Thoracic aorta (tissue), 2 donors: ENCODE data around the gene INTS15. TPM values are rescaled to one million over a fixed set of nuclear protein-coding genes. Genes with fewer than 3 reads are reported as not detected.
A peak's percentile ranks its signal among the peaks of the same experiment; 100 is the strongest.
"Not testable (repeated sequence)": the region's sequence is repeated elsewhere in the genome, so short reads cannot be mapped to it uniquely, and the experiment has no call there.

Experiments
- ATAC-seq: fragments of 150-250 bp; one replicate; pipeline ENCODE4 v1.8.0; 2017; ENCODE audit warnings: low read depth; ENCODE audit not compliant: insufficient number of reproducible peaks, low FRiP score
- DNase-seq: peaks from one replicate; pipeline ENCODE4 v3.0.0-alpha.2; 2020; ENCODE audit warnings: low spot score
- H3K27ac ChIP-seq, 2 donors: fragments of 200-600 bp; sonication (generic); 1 replicate in 1 of 2; 2 replicates in 1 of 2; pipeline ENCODE4 v1.5.1; 2016; ENCODE audit warnings: mild to moderate bottlenecking in 2 of 2, moderate library complexity in 2 of 2
- H3K27me3 ChIP-seq: fragments of 200-600 bp; sonication (generic); replicated peaks from 2 replicates; pipeline ENCODE4 v1.6.0; 2016; ENCODE audit warnings: mild to moderate bottlenecking; ENCODE audit not compliant: insufficient read depth
- H3K36me3 ChIP-seq: fragments of 200-600 bp; sonication (generic); one replicate; pipeline ENCODE4 v1.5.1; 2016
- H3K4me1 ChIP-seq, 2 donors: fragments of 200-600 bp; sonication (generic); 1 replicate in 1 of 2; 2 replicates in 1 of 2; pipeline versions ENCODE4 v1.5.1 to v1.6.0; 2016; ENCODE audit warnings: low read depth in 2 of 2, mild to moderate bottlenecking in 1 of 2; ENCODE audit not compliant: control insufficient read depth in 1 of 2
- H3K4me3 ChIP-seq: fragments of 200-600 bp; sonication (generic); 2 replicates; pipeline ENCODE4 v1.5.1; 2016; ENCODE audit warnings: mild to moderate bottlenecking
- H3K9me3 ChIP-seq: fragments of 200-600 bp; sonication (generic); 2 replicates; pipeline ENCODE4 v1.5.1; 2016
- total RNA-seq, 2 donors: library from RNA; depleted of rRNA; stranded (reverse); fragments of >200 nt; gene quantifications; one replicate each; pipeline versions ENCODE4 v1.1.0 to v1.2.3, GENCODE V29; 2016
- TF ChIP-seq, protein P1 (sequence below): fragments of 200-600 bp; sonication (generic); IDR thresholded peaks from one replicate; pipeline ENCODE4 v1.5.1; 2019; ENCODE audit warnings: antibody characterized with exemption

Gene INTS15
- total RNA-seq, 2 donors from 2014 or later: 37.2 to 45.4 TPM

GRCh38 chr7:6578114-6579084, 11.4 kb upstream of the INTS15 start:
- Histone ChIP-seq H3K9me3 (no peaks in the 10 kb centered on the region), H3K27ac (peak overlapping the region; percentile 96 to 97), H3K27me3 (no peaks in the 10 kb centered on the region), H3K36me3 (peaks cover 9% of the 10 kb centered on the region), H3K4me3 (peak overlapping the region; percentile 92), H3K4me1 (peaks cover 4 to 15% of the 10 kb centered on the region in 2 donors)
- no peak for DNase-seq
- ATAC-seq: no peak
- TF ChIP-seq, protein P1, sequence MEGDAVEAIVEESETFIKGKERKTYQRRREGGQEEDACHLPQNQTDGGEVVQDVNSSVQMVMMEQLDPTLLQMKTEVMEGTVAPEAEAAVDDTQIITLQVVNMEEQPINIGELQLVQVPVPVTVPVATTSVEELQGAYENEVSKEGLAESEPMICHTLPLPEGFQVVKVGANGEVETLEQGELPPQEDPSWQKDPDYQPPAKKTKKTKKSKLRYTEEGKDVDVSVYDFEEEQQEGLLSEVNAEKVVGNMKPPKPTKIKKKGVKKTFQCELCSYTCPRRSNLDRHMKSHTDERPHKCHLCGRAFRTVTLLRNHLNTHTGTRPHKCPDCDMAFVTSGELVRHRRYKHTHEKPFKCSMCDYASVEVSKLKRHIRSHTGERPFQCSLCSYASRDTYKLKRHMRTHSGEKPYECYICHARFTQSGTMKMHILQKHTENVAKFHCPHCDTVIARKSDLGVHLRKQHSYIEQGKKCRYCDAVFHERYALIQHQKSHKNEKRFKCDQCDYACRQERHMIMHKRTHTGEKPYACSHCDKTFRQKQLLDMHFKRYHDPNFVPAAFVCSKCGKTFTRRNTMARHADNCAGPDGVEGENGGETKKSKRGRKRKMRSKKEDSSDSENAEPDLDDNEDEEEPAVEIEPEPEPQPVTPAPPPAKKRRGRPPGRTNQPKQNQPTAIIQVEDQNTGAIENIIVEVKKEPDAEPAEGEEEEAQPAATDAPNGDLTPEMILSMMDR: no peak

GRCh38 chr7:6579446-6579845, 10.4 kb upstream of the INTS15 start:
- Histone ChIP-seq H3K27me3 (no peaks in the 10 kb centered on the region), H3K27ac (no peak overlapping the region), H3K9me3 (no peaks in the 10 kb centered on the region), H3K4me3 (no peak overlapping the region), H3K4me1 (peaks cover 4 to 15% of the 10 kb centered on the region in 2 donors), H3K36me3 (peaks cover 9% of the 10 kb centered on the region)
- TF ChIP-seq, protein P1: no peak
- DNase-seq: no peak
- no peak for ATAC-seq

- not testable (repeated sequence) for H3K27me3 ChIP-seq, H3K9me3 ChIP-seq, H3K27ac ChIP-seq, DNase-seq, ATAC-seq, H3K4me3 ChIP-seq
- Histone ChIP-seq H3K4me1 (peaks cover 5 to 10% of the 10 kb centered on the region in 2 donors), H3K36me3 (peaks cover 19% of the 10 kb centered on the region)
Measured at GRCh38 chr7:6585746-6586432, 3.9 kb upstream of the INTS15 start.

GRCh38 chr7:6588566-6588965, 1.3 kb upstream of the INTS15 start:
- H3K36me3 ChIP-seq: peaks cover 26% of the 10 kb centered on the region
- no peak overlapping the region for H3K27ac ChIP-seq
- no peak overlapping the region for H3K4me3 ChIP-seq
- H3K4me1 ChIP-seq: peaks cover 11 to 24% of the 10 kb centered on the region in 2 donors
- DNase-seq (no peak), ATAC-seq (no peak)
- TF ChIP-seq, protein P1: no peak
- H3K9me3 ChIP-seq: no peaks in the 10 kb centered on the region
- no peaks in the 10 kb centered on the region for H3K27me3 ChIP-seq

- no peak for DNase-seq
- Histone ChIP-seq H3K27ac (peak overlapping the region in 1 of 2 donors; percentile 44), H3K4me1 (peaks cover 11 to 24% of the 10 kb centered on the region in 2 donors), H3K9me3 (no peaks in the 10 kb centered on the region), H3K4me3 (peak overlapping the region; percentile 95), H3K36me3 (peaks cover 33% of the 10 kb centered on the region), H3K27me3 (no peaks in the 10 kb centered on the region)
- TF ChIP-seq, protein P1: no peak
- no peak for ATAC-seq
Measured at GRCh38 chr7:6589151-6589828, 531 bp upstream of the INTS15 start.
